Uterus (tissue), 2 donors: ENCODE results near the gene PVR.

Experiments used
- CTCF ChIP-seq, 4 experiments: fragments of 200-600 bp in 2 of 4; fragments of 450-650 bp in 2 of 4; sonication (generic) in 2 of 4; IDR thresholded peaks; one replicate each; pipeline ENCODE4 v1.5.1; 2016 to 2019; ENCODE audit warnings: antibody characterized with exemption in 4 of 4, mild to moderate bottlenecking in 2 of 4, moderate library complexity in 1 of 4
- POLR2A ChIP-seq, 2 donors: fragments of 450-650 bp; IDR thresholded peaks; one replicate each; pipeline ENCODE4 v1.6.1; 2016; ENCODE audit warnings: antibody characterized with exemption in 2 of 2, mild to moderate bottlenecking in 1 of 2, moderate library complexity in 1 of 2

DNA sequence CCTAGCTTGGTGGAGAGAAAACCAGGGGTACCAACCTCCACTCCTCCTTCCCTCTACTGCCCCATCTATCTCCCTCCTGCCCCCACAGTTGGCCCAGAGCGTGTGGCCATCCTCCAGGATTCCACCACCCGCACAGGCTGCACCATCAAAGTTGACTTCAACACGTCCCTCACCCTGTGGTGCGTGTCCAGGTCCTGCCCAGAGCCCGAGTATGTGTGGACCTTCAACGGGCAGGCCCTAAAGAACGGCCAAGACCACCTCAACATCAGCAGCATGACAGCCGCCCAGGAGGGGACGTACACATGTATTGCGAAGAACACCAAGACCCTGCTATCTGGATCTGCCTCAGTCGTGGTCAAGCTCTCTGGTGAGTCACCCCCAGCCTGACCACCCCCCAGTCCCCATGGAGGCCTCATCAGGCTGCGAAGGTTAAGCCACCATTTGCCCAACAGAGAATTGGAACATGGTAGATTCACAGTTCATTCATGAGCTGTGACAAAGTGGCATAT, 61.8 kb downstream of the PVR start:
- TF ChIP-seq POLR2A (IDR thresholded peaks at IDR 0.05) (no peak), CTCF (IDR thresholded peaks at IDR 0.05) (no peak)
